ENCODE results near the gene BOLA2B. TPM values are rescaled to one million over a fixed set of nuclear protein-coding genes. Genes with fewer than 3 reads are reported as not detected.
"Not testable (repeated sequence)": the region's sequence is repeated elsewhere in the genome, so short reads cannot be mapped to it uniquely, and the experiment has no call there.

BOLA2B gene
- polyA plus RNA-seq, 3 donors, result 105 to 170 (median 160) TPM

DNA sequence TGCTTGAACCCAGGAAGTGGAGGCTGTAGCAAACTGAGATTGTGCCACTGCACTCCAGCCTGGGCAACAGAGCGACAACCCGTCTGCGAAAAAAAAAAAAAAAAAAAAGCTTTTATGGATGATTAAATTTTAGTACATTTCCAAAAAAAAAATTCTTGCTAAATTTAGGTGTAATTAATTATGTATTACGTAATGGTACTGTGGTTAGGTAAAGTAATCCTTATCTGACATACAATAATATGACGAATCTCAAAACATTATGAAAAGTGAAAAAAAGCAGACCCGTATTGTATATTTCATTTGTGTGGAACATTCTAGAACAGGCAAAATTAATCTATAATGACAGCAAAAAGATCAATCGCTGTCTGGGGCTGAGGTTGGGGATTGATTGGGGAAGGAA is 20.4 kb downstream of the BOLA2B start:
- no peak overlapping the region for H3K4me3 ChIP-seq (replicated peaks in 1 of 3; ENCODE audit: low read depth in 2 of 3, low read length in 3 of 3)
- no peaks in the 10 kb centered on the region for H3K36me3 Mint-ChIP-seq
- no peaks in the 10 kb centered on the region for H3K27me3 ChIP-seq (ENCODE audit: control insufficient read depth in 2 of 2, insufficient read depth in 2 of 2, low read length in 2 of 2)
- no peak overlapping the region for H3K9ac ChIP-seq (ENCODE audit: insufficient read depth, low read length, poor library complexity, severe bottlenecking)
- no peak for TF ChIP-seq CTCF (IDR thresholded peaks at IDR 0.05)
- no peaks in the 10 kb centered on the region for H3K36me3 ChIP-seq (replicated peaks in 1 of 2; ENCODE audit: control insufficient read depth in 1 of 2, insufficient read depth in 2 of 2, low read length in 2 of 2)
- H3K4me1 ChIP-seq (ENCODE audit: control insufficient read depth in 1 of 2, insufficient read depth in 2 of 2, low read length in 2 of 2), result peaks cover 22 to 23% of the 10 kb centered on the region in 2 donors
- no peaks in the 10 kb centered on the region for H3K79me2 ChIP-seq (ENCODE audit: insufficient read depth, low read length)
- no peaks in the 10 kb centered on the region for H3K9me3 ChIP-seq (replicated peaks in 1 of 2; ENCODE audit: control insufficient read depth in 1 of 2, insufficient read depth in 1 of 2, low read length in 2 of 2)
- H4K20me1 ChIP-seq (ENCODE audit: insufficient read depth, low read length), result no peaks in the 10 kb centered on the region
- H3K9me3 Mint-ChIP-seq, result no peaks in the 10 kb centered on the region
- H3K4me1 Mint-ChIP-seq, result peaks cover 21% of the 10 kb centered on the region
- no peak for DNase-seq
- no peak overlapping the region for H3K27ac ChIP-seq (ENCODE audit: low read depth in 1 of 2, low read length in 2 of 2)
- H3K27ac Mint-ChIP-seq, result no peak overlapping the region
- no CpG with 5 or more reads among the region's 7 CpGs for WGBS (ENCODE audit: insufficient coverage)
- no peak overlapping the region for H3K4me3 Mint-ChIP-seq
- H3K4me2 ChIP-seq (replicated peaks; ENCODE audit: extremely low read depth, low read length, poor library complexity, severe bottlenecking), result no peak overlapping the region
- H2AFZ ChIP-seq (ENCODE audit: insufficient read depth, low read depth, low read length, poor library complexity, severe bottlenecking), result no peak overlapping the region
- peaks cover 0 to 5% (median 0%) of the 10 kb centered on the region in 3 donors for H3K27me3 Mint-ChIP-seq (ENCODE audit: low read depth in 3 of 3)
- intact Hi-C loops (cut with micrococcal nuclease), result no loop called here

DNA sequence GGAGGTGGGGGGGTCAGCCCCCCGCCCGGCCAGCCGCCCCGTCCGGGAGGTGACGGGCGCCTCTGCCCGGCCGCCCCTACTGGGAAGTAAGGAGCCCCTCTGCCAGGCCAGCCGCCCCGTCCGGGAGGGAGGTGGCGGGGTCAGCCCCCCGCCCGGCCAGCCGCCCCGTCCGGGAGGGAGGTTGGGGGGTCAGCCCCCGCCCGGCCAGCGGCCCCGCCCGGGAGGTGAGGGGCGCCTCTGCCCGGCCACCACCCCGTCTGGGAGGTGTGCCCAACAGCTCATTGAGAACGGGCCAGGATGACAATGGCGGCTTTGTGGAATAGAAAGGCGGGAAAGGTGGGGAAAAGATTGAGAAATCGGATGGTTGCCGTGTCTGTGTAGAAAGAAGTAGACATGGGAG is 23.3 kb downstream of the BOLA2B start:
- peaks cover 33% of the 10 kb centered on the region for H3K4me1 Mint-ChIP-seq
- H3K9me3 Mint-ChIP-seq; H3K27ac ChIP-seq (ENCODE audit: low read depth in 1 of 2, low read length in 2 of 2); H3K27me3 Mint-ChIP-seq (ENCODE audit: low read depth in 3 of 3); H3K27ac Mint-ChIP-seq; H3K79me2 ChIP-seq (ENCODE audit: insufficient read depth, low read length); H3K9ac ChIP-seq (ENCODE audit: insufficient read depth, low read length, poor library complexity, severe bottlenecking); H3K36me3 Mint-ChIP-seq; H4K20me1 ChIP-seq (ENCODE audit: insufficient read depth, low read length); H3K4me3 Mint-ChIP-seq; H3K4me2 ChIP-seq (replicated peaks; ENCODE audit: extremely low read depth, low read length, poor library complexity, severe bottlenecking); H3K27me3 ChIP-seq (ENCODE audit: control insufficient read depth in 2 of 2, insufficient read depth in 2 of 2, low read length in 2 of 2); H3K4me3 ChIP-seq (replicated peaks in 1 of 3; ENCODE audit: low read depth in 2 of 3, low read length in 3 of 3); H2AFZ ChIP-seq (ENCODE audit: insufficient read depth, low read depth, low read length, poor library complexity, severe bottlenecking); H3K36me3 ChIP-seq (replicated peaks in 1 of 2; ENCODE audit: control insufficient read depth in 1 of 2, insufficient read depth in 2 of 2, low read length in 2 of 2); intact Hi-C loops (cut with micrococcal nuclease); H3K9me3 ChIP-seq (replicated peaks in 1 of 2; ENCODE audit: control insufficient read depth in 1 of 2, insufficient read depth in 1 of 2, low read length in 2 of 2); DNase-seq: not testable (repeated sequence)
- no CpG with 5 or more reads among the region's 31 CpGs for WGBS (ENCODE audit: insufficient coverage)
- H3K4me1 ChIP-seq (ENCODE audit: control insufficient read depth in 1 of 2, insufficient read depth in 2 of 2, low read length in 2 of 2), result peaks cover 36 to 38% of the 10 kb centered on the region in 2 donors

DNA sequence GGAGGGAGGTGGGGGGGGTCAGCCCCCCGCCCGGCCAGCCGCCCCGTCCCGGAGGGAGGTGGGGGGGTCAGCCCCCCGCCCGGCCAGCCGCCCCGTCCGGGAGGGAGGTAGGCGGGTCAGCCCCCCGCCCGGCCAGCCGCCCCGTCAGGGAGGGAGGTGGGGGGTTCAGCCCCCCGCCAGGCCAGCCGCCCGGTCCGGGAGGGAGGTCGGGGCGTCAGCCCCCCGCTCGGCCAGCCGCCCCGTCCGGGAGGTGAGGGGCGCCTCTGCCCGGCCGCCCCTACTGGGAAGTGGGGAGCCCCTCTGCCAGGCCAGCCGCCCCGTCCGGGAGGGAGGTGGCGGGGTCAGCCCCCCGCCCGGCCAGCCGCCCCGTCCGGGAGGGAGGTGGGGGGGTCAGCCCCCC is 24.1 kb downstream of the BOLA2B start:
- 95% methylated on average over 12 of the region's 38 CpGs for WGBS (ENCODE audit: insufficient coverage)
- peaks cover 41% of the 10 kb centered on the region for H3K4me1 Mint-ChIP-seq
- H3K27ac Mint-ChIP-seq; H3K4me3 ChIP-seq (replicated peaks in 1 of 3; ENCODE audit: low read depth in 2 of 3, low read length in 3 of 3); H3K4me2 ChIP-seq (replicated peaks; ENCODE audit: extremely low read depth, low read length, poor library complexity, severe bottlenecking); H4K20me1 ChIP-seq (ENCODE audit: insufficient read depth, low read length); intact Hi-C loops (cut with micrococcal nuclease); H3K27ac ChIP-seq (ENCODE audit: low read depth in 1 of 2, low read length in 2 of 2); H3K36me3 ChIP-seq (replicated peaks in 1 of 2; ENCODE audit: control insufficient read depth in 1 of 2, insufficient read depth in 2 of 2, low read length in 2 of 2); H3K79me2 ChIP-seq (ENCODE audit: insufficient read depth, low read length); H3K9me3 Mint-ChIP-seq; H3K9ac ChIP-seq (ENCODE audit: insufficient read depth, low read length, poor library complexity, severe bottlenecking); H2AFZ ChIP-seq (ENCODE audit: insufficient read depth, low read depth, low read length, poor library complexity, severe bottlenecking); H3K27me3 ChIP-seq (ENCODE audit: control insufficient read depth in 2 of 2, insufficient read depth in 2 of 2, low read length in 2 of 2); H3K4me3 Mint-ChIP-seq; H3K9me3 ChIP-seq (replicated peaks in 1 of 2; ENCODE audit: control insufficient read depth in 1 of 2, insufficient read depth in 1 of 2, low read length in 2 of 2); DNase-seq; H3K36me3 Mint-ChIP-seq; H3K27me3 Mint-ChIP-seq (ENCODE audit: low read depth in 3 of 3): not testable (repeated sequence)
- H3K4me1 ChIP-seq (ENCODE audit: control insufficient read depth in 1 of 2, insufficient read depth in 2 of 2, low read length in 2 of 2), result peaks cover 42 to 45% of the 10 kb centered on the region in 2 donors

DNA sequence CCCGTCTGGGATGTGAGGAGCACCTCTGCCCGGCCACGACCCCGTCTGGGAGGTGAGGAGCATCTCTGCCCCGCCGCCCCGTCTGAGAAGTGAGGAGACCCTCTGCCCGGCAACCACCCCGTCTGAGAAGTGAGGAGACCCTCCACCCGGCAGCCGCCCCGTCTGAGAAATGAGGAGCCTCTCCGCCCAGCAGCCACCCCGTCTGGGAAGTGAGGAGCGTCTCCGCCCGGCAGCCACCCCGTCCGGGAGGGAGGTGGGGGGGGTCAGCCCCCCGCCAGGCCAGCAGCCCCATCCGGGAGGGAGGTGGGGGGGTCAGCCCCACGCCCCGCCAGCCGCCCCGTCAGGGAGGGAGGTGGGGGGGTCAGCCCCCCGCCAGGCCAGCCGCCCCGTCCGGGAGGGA is 24.7 kb downstream of the BOLA2B start:
- DNase-seq; H3K27ac ChIP-seq (ENCODE audit: low read depth in 1 of 2, low read length in 2 of 2); intact Hi-C loops (cut with micrococcal nuclease); H3K9me3 Mint-ChIP-seq; H3K79me2 ChIP-seq (ENCODE audit: insufficient read depth, low read length); H3K36me3 ChIP-seq (replicated peaks in 1 of 2; ENCODE audit: control insufficient read depth in 1 of 2, insufficient read depth in 2 of 2, low read length in 2 of 2); H3K27me3 Mint-ChIP-seq (ENCODE audit: low read depth in 3 of 3); H3K27ac Mint-ChIP-seq; H3K9me3 ChIP-seq (replicated peaks in 1 of 2; ENCODE audit: control insufficient read depth in 1 of 2, insufficient read depth in 1 of 2, low read length in 2 of 2); H4K20me1 ChIP-seq (ENCODE audit: insufficient read depth, low read length); H3K36me3 Mint-ChIP-seq; H3K9ac ChIP-seq (ENCODE audit: insufficient read depth, low read length, poor library complexity, severe bottlenecking); H3K4me3 Mint-ChIP-seq; H3K27me3 ChIP-seq (ENCODE audit: control insufficient read depth in 2 of 2, insufficient read depth in 2 of 2, low read length in 2 of 2); H3K4me2 ChIP-seq (replicated peaks; ENCODE audit: extremely low read depth, low read length, poor library complexity, severe bottlenecking); H2AFZ ChIP-seq (ENCODE audit: insufficient read depth, low read depth, low read length, poor library complexity, severe bottlenecking); H3K4me3 ChIP-seq (replicated peaks in 1 of 3; ENCODE audit: low read depth in 2 of 3, low read length in 3 of 3): not testable (repeated sequence)
- H3K4me1 ChIP-seq (ENCODE audit: control insufficient read depth in 1 of 2, insufficient read depth in 2 of 2, low read length in 2 of 2), result peaks cover 43 to 47% of the 10 kb centered on the region in 2 donors
- no CpG with 5 or more reads among the region's 29 CpGs for WGBS (ENCODE audit: insufficient coverage)
- peaks cover 42% of the 10 kb centered on the region for H3K4me1 Mint-ChIP-seq
